HG02884 (cell line): Measurements from ENCODE around the gene UGT1A7.

Experiments
- ATAC-seq: cut with Tn5 transposase; IDR thresholded peaks from one replicate; pipeline ENCODE4 v1.9.1; 2021; ENCODE audit warnings: mild to moderate bottlenecking, moderate library complexity; ENCODE audit not compliant: unreplicated experiment

The UGT1A7 gene

DNA sequence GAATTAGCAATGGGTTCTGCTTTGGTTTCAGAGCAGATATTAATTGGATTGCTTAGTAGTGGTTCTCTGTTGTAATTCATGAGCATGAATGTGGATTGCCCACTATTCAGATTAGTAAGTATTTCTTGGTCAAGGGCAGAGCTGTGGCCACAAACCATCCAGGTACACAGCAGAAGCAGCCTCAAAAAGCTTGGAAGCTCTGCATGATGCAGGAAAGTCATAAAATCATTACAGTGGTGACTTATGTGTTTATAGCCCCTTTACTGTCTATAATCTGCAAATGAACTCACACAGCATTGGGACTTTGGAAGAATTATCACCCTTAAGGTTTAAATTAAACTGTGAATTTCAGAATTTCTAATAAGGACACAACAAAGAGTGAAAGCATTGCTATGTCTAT lies 76.4 kb downstream of the UGT1A7 start:
- no peak for ATAC-seq

DNA sequence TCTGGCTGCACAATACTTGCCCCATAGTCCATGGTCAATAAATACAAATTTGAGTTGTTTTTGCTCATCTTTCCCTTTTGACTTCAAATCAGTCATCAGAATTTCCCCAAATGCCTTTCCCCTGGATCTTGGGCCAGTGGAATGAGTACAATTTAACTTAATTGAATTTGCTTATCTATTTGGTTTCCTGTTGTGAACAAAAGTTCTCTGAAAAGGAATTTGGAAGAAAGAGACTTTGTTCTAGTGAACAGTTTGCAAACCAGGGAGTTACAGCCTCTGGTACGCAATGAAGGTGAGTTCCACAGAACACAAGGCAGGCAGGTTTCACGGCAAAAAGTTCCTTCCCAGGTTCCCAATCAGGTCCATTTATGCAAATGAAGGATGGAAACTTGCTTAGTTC lies 77.1 kb downstream of the UGT1A7 start:
- ATAC-seq, result no peak

DNA sequence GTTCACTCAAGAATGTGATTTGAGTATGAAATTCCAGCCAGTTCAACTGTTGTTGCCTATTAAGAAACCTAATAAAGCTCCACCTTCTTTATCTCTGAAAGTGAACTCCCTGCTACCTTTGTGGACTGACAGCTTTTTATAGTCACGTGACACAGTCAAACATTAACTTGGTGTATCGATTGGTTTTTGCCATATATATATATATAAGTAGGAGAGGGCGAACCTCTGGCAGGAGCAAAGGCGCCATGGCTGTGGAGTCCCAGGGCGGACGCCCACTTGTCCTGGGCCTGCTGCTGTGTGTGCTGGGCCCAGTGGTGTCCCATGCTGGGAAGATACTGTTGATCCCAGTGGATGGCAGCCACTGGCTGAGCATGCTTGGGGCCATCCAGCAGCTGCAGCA lies 78.3 kb downstream of the UGT1A7 start, which contains the start of gene UGT1A1:
Gene UGT1A1 (plus strand): TSS at position 228 of the 400 bp plus-strand sequence. CDS start 18 bp downstream, at position 246.
- ATAC-seq, result no peak

DNA sequence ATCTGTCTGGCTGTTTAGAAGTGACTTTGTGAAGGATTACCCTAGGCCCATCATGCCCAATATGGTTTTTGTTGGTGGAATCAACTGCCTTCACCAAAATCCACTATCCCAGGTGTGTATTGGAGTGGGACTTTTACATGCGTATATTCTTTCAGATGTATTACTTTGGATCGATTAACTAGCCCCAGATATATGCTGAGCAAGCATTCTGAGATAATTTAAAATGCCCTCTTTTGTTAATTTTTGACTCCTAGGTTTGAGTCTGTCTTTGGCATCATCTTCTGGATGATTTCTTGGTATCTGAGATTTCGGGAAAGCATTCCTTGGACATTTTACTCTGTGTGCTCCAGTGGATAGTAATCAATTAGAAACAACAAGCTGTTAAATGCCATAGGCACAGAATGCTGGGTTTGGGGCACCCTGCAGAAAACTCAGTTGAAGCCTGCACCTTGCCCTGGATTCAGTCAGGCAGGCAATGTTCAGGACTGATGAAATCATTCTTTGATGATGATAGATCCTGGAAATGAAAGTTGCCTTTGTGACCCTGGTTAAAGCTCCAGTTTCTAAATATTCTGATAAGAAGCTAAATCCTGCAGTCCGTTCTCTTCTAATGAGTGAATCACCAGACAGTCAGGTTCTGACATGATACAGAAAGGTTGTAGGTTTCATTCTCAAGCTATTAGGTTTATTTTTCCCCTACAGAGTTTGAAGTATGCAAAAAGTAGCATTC lies 79.5 kb downstream of the UGT1A7 start:
- ATAC-seq, result no peak

DNA sequence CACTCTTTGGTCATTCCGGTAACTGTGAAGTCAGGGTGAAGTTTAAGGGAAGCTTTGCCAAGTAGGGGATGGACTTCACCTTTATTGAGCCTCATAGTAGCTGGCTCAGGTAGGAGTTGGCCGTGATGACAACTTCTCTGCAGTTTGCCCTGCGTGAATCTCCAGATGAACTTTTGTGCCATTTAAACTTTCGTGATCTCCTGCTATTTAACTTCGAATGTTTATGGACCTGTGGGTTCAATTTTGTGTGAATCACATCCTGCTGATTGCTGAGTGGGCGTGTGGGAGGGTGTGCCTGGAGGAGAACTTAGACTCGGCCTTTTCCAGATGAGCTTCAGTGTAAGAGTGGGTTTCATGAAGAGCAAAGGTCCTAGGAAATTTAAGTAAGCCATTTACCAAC lies 82.6 kb downstream of the UGT1A7 start:
- ATAC-seq, result no peak

DNA sequence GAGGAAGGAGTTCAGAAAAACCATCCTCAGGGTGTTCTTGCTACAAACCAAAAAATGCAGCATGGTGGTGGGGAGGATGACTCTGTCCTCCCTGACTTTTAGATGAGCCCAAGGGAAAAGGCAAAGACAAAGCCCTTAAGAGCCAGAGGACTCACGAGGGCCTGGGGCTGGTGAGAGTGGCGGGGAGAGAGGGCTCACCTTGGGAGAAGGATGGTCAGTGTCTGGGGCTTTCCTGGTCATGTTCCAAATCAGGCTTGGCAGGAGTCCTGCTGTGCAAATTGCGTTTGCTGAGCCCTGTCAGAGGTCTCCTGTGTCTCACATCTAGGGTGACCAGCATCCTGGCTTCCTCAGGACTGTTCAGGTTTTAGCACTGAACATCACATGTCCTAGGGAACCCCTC lies 83.1 kb downstream of the UGT1A7 start:
- ATAC-seq, result no peak

DNA sequence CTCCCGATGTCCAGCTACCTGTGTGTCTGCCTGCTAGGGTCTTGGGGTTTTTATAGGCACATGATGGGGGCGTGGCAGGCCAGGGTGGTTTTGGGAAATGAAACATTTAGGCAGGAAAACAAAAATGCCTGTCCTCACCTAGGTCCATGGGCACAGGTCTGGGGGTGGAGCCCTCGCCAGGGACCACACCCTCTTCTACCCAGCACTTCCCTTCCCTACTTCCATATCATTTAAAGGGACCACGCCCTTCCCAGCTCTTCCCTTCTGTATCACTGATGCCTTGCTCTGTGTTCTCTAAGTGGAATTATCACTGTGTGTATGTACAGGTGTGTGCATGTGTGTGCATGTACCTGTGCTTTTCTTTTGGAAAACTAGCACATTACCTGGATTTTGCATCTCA lies 84.7 kb downstream of the UGT1A7 start:
- no peak for ATAC-seq

DNA sequence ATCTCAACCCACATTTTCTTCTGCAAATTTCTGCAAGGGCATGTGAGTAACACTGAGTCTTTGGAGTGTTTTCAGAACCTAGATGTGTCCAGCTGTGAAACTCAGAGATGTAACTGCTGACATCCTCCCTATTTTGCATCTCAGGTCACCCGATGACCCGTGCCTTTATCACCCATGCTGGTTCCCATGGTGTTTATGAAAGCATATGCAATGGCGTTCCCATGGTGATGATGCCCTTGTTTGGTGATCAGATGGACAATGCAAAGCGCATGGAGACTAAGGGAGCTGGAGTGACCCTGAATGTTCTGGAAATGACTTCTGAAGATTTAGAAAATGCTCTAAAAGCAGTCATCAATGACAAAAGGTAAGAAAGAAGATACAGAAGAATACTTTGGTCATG lies 86.4 kb downstream of the UGT1A7 start:
- no peak for ATAC-seq

DNA sequence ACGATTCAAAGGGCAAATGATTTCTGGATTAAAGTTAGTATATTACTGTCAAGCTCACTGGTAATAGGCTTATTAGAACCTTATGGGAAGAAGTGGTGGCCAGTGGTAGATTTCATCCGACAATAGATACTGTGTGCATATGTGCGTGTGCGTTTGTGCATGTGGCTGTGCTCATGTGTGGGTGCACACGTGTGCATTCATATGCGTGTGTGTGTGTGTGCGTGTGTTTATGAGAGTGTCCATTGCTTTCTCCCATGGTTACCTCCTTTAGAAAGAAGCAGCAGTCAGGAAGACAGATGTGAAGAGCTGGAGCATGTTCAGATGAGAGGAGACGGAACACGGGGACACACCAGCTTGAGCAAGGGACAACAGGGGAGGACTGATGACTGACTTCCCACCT lies 87.6 kb downstream of the UGT1A7 start:
- ATAC-seq, result no peak

DNA sequence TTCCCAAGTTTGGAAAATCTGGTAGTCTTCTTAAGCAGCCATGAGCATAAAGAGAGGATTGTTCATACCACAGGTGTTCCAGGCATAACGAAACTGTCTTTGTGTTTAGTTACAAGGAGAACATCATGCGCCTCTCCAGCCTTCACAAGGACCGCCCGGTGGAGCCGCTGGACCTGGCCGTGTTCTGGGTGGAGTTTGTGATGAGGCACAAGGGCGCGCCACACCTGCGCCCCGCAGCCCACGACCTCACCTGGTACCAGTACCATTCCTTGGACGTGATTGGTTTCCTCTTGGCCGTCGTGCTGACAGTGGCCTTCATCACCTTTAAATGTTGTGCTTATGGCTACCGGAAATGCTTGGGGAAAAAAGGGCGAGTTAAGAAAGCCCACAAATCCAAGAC lies 90.5 kb downstream of the UGT1A7 start:
- ATAC-seq, result no peak

DNA sequence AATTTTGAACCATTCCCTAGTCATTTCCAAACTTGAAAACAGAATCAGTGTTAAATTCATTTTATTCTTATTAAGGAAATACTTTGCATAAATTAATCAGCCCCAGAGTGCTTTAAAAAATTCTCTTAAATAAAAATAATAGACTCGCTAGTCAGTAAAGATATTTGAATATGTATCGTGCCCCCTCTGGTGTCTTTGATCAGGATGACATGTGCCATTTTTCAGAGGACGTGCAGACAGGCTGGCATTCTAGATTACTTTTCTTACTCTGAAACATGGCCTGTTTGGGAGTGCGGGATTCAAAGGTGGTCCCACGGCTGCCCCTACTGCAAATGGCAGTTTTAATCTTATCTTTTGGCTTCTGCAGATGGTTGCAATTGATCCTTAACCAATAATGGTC lies 90.9 kb downstream of the UGT1A7 start:
- no peak for ATAC-seq

DNA sequence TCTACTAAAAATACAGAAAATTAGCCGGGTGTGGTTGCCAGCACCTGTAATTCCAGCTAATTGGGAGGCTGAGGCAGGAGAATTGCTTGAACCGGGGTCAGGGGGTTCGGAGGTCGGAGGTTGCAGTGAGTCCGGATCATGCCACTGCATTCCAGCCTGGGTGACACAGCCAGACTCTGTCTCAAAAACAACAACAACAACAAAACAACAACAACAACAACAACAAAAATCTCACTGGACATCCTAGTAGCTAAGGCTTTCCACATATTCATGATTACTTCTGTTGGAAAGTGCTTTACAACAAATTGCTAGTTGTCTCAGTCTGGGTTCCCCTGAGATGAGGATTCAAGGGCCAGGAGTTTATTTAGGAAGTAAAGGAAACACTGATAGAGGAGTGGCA lies 92.2 kb downstream of the UGT1A7 start:
- ATAC-seq, result no peak

DNA sequence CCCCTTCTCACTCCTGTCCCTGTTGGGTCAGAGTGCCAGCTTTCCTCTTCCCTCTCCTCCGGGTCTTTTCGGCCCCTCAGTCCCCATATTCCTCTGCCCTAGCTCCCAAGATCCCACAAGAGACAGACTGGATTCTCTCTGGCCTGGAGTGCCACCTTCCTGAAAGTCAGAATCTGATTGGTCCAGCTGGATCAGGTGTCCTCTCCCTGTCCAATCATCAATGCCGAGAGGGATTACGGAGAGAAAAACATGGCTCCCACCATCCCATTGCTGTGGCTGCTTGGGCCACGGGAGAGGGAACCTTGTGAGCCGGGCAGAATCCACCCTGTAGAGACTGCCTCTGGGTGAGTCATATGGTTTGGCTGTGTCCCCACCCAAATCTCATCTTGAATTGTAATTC lies 93.7 kb downstream of the UGT1A7 start:
- no peak for ATAC-seq

DNA sequence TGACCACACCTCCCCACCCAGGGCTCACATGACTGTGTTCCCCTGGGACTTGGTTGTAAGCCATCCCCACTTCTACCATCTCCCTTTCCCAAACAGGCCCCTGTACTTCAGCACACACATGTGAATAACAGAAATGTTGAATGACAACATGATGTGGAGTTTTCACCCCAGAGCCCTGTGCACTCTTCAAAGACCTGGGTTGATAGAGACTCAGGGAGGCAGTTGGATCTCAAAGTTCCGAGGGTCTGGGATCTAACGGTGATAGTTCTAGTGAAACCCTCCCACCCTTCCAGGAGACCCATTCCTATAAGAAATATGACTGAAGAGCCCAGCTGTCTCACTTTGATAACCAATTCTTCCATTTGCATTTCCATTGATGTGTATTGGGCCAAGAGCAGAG lies 96.3 kb downstream of the UGT1A7 start, which contains the start of gene MROH2A:
Gene MROH2A (plus strand): TSS at position 301 of the 400 bp plus-strand sequence. CDS start 1,029 bp downstream, outside the sequence.
- no peak for ATAC-seq

DNA sequence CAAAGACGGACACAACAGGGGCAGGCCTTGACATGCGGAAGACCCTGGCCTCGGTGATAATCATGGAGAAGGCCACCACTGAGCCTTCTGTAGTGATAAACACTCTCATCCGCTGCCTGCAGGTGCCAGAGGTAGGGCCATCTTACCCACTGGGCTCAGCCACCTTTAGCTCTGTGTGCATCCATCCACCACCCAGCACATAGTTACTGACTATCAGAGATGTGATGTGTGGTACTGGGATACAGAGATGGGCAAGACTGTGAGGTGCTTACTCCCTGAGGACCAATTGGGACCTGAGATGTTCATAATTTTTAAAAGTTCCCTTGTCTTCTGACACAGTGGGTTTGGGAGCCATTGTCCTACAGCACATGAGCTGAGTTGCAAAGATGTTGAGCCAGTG lies 98.0 kb downstream of the UGT1A7 start:
- ATAC-seq, result no peak

DNA sequence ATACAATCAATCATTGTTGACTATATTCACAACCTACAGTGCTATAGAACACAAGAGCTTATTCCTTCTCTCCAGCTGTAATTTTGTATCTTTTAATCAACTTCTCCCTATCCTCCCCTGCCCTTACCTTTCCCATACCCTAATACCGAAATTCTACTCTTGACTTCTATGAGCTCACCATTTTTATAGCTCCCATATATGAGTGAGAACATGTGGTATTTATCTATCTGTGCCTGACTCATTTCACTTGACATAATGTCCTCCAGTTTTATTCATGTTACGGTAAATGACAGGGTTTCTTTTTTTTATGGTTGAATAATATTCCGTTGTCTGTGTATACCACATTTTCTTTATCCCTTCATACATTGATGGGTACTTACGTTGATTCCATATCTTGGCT lies 99.1 kb downstream of the UGT1A7 start:
- no peak for ATAC-seq

DNA sequence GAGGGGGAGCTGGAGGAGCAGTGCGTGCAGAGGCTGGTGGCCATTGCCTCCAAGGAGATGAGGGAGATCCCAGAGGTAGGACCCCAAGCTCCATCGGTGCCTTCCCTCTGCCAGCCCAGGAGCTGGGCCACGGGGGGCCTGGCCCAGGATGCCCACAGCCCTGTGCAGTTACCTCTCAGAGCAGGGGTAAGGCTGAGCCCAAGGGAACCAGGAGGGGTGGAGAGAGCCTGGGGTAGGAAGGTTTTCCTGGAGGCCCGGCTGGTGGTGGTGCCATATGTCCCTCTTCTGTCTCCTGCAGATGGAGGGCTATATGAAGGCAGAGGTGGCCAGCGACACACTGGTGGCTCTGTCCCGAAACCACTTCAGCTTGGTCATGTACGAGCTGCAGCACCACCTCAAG lies 107.9 kb downstream of the UGT1A7 start:
- no peak for ATAC-seq

DNA sequence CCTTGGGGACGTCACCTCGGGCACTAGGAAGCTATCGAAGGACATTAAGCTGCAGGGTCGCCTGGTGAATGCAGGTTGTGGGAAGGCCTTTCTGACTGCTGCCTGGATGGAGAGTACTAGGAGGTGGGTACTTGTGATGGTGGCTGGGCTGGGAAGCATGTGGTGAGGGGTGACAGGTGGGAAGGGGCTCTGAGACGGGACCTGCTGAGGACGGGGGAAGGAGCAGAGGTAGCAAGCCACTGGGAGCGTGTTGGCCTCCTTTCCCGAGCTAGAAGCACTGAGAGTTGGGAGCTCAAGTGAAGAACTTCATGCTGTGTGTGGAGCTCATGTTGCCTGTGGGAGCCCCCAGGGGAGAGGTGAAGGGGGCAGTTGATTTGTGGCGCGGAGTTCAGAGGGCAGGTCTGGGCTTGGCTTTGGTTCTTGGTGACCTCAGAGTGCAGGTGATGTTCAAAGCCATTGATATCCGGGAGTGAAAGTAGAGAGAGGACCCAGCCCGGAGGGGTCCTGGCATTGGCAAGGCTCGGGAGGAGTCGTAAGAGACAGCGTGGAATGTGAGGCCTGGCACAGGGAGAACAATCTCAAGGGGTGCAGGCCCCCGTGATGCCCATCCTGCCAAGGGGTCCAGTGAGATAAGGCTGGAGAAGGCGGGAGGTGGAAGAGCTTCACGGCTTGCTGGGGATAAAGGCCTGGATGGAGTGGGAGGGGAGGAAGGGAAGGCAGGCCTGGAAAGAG lies 109.6 kb downstream of the UGT1A7 start:
- no peak for ATAC-seq

DNA sequence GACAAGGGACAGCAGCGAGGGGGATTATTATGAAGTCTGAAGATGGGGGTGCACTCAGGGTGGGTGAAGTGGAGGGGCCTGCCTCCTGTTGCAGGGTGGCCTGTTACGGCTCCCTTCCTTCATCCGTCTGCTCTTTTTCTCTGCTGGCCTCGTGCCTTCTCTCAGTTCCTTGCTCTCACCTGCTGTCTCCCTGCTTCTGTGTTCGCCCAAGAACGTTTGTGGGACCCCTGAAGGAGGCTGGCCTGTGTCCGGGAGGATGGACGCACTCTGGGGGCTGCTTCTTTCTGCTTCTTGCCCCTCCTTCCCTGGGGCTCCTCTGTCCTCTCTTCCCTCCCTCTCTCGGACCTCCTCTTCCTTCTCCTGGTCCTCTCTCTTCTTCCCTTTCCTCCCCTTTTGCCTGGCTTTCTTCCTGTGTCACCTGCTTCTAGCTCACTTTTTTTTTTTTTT lies 110.2 kb downstream of the UGT1A7 start:
- no peak for ATAC-seq

DNA sequence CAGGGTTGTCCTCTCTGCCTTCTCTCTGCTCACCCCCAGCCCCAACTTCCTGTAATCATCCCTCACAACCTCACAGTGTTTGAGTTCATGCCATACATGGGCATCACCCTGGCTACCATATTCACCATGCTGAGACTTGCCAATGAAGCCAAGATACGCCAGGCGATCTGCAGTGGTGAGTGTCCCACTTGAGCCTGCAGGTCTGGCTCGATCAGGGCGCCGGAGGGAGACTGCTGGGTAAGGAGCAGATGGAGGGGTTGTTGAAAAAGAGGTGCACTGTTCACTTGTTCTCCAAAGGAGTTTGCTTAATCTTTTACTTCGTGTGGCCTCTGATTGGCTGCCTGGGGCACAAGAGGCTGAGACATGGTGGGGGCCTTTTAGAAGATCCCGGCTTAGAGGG lies 111.0 kb downstream of the UGT1A7 start:
- ATAC-seq, result no peak

DNA sequence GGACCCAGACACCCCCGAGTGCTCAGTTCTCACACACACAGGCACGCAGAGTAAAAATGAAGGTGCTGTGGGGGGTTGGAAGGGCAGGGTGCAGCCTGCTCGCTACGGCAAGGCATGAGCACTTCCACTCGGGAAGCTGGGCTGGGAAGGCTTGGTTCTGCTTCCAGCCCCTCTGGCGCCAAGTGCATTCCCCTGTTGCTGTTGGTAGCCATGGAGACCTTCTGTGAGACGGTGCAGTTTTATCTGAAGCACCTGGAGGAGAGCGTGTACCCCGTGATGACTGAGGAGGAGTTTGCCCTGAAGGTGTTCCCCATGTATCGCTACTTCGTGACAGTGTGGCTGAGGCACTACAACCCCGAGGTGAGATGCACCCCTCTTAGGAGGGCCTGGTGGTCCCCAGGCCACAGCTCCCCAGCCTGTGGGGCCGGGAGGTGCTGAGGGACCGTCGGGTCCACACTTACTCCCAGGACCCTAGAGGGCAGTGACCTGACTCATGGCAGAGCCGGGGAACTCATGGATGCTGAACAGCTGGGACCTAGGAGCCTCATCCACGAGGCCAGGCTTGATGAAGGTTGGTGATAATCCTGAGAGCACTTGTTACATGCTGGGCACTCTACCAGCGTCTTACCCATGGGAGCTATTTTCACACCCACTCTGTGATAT lies 111.9 kb downstream of the UGT1A7 start:
- ATAC-seq, result no peak

DNA sequence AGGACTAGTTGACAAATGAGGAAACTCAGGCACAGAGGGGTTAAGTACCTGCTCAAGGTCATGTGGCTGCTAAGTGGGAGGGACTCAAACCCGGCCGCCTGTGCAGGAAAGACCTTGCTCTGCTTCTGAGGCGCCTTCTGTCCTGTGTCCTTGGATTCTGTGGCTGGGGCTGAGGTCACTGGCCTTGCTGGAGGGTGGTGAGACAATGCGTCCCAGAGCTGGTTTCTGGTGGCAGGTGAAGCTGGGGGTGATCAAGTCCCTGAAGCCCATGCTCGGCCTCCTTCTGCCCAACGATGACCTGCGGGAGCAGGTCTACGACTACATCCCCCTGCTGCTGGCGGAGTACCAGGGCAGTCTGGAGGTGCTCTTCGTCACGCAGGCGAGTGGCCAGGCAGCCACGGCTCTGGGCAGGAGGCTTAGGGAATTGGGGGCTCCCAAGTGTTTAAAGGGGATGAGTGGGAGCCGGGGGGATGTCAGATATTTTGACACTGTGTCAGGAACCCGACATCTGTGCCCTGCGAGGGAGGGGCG lies 112.5 kb downstream of the UGT1A7 start:
- ATAC-seq, result no peak
